ENCODE data around the gene FIP1L1. TPM values are rescaled to one million over a fixed set of nuclear protein-coding genes. Genes with fewer than 3 reads are reported as not detected.

Gene FIP1L1
- total RNA-seq, 1 experiment from 2014 or later = 68.0 TPM

DNA sequence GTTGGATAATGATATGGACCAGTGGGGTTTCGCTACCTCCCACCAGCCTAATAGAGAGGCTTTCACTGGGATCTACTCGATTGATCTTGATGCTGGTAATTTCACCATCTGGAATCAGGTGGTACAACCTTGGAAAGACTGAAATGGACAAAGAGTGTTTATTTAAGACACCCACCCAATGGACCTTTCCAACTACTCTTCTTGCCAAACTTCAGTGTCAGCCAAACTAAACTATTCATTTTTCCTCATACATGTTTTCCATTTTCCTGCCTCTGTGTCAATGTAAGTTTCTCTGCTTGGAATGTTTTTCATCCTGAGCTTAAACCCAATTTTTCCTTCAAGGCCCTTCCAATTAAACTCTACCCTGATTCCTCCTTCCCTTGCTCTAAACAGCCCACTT lies 121.3 kb downstream of the FIP1L1 start:
- H2AK5ac ChIP-seq (ENCODE audit: insufficient read length, low read length) = no peak overlapping the region
- H4K20me1 ChIP-seq (ENCODE audit: control insufficient read depth, insufficient read depth, insufficient read length) = no peaks in the 10 kb centered on the region
- no peak overlapping the region for H2BK5ac ChIP-seq (ENCODE audit: insufficient read length, low read length)
- H3K23me2 ChIP-seq (ENCODE audit: insufficient read length, low read depth, low read length, poor library complexity, severe bottlenecking) = no peaks in the 10 kb centered on the region
- H4K91ac ChIP-seq (ENCODE audit: insufficient read length, low read depth, low read length) = no peak overlapping the region
- DNase-seq = no peak
- no peaks in the 10 kb centered on the region for H3K79me2 ChIP-seq (ENCODE audit: insufficient read depth, low read length)
- WGBS (ENCODE audit: extremely low coverage, insufficient read length, low lambda C conversion rate) = no CpG with 5 or more reads among the region's 2 CpGs
- H3K27me3 ChIP-seq (ENCODE audit: insufficient read depth, low read length) = no peaks in the 10 kb centered on the region
- no peak overlapping the region for H3K4ac ChIP-seq (ENCODE audit: low read depth, low read length)
- H3K9me3 ChIP-seq (ENCODE audit: control insufficient read depth, low read depth, low read length) = no peaks in the 10 kb centered on the region
- TF ChIP-seq, protein P1, sequence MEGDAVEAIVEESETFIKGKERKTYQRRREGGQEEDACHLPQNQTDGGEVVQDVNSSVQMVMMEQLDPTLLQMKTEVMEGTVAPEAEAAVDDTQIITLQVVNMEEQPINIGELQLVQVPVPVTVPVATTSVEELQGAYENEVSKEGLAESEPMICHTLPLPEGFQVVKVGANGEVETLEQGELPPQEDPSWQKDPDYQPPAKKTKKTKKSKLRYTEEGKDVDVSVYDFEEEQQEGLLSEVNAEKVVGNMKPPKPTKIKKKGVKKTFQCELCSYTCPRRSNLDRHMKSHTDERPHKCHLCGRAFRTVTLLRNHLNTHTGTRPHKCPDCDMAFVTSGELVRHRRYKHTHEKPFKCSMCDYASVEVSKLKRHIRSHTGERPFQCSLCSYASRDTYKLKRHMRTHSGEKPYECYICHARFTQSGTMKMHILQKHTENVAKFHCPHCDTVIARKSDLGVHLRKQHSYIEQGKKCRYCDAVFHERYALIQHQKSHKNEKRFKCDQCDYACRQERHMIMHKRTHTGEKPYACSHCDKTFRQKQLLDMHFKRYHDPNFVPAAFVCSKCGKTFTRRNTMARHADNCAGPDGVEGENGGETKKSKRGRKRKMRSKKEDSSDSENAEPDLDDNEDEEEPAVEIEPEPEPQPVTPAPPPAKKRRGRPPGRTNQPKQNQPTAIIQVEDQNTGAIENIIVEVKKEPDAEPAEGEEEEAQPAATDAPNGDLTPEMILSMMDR (conservative IDR thresholded peaks at IDR 0.05) = no peak
- no peak overlapping the region for H3K23ac ChIP-seq (ENCODE audit: insufficient read length, low read depth, low read length)
- no peak overlapping the region for H2BK20ac ChIP-seq (ENCODE audit: low read depth, low read length, poor library complexity, severe bottlenecking)
- no peaks in the 10 kb centered on the region for H3K4me1 ChIP-seq (ENCODE audit: insufficient read depth, low read length)
- no peak overlapping the region for H3K9ac ChIP-seq (ENCODE audit: extremely low read depth, insufficient read length, low read length)
- no peaks in the 10 kb centered on the region for H3K9me3 Mint-ChIP-seq
- no peak overlapping the region for H2AFZ ChIP-seq (ENCODE audit: low read length)
- H3K79me1 ChIP-seq (ENCODE audit: insufficient read depth, low read depth, low read length, poor library complexity, severe bottlenecking) = no peaks in the 10 kb centered on the region
- no peak overlapping the region for H3K27ac ChIP-seq (ENCODE audit: insufficient read length, low read depth, low read length)
- no peak overlapping the region for H2BK12ac ChIP-seq (ENCODE audit: insufficient read length, low read depth, low read length)
- H3K4me3 Mint-ChIP-seq = no peak overlapping the region
- H2BK15ac ChIP-seq (ENCODE audit: low read depth, low read length) = no peak overlapping the region
- no peak overlapping the region for H3K4me2 ChIP-seq (ENCODE audit: insufficient read depth, insufficient read length, low read length)
- H3K4me1 Mint-ChIP-seq = peaks cover 15 to 22% of the 10 kb centered on the region in 2 experiments
- no peak overlapping the region for H3K27ac Mint-ChIP-seq
- no peak overlapping the region for H3K56ac ChIP-seq (ENCODE audit: insufficient read length, low read depth, low read length)
- no peaks in the 10 kb centered on the region; a peak in 1 of 7 replicates for H3K36me3 Mint-ChIP-seq (ENCODE audit: insufficient read depth in 1 of 3, low read depth in 3 of 3)
- no peak overlapping the region for H4K8ac ChIP-seq (replicated peaks; ENCODE audit: insufficient read length, low read depth, low read length)
- no peaks in the 10 kb centered on the region for H3K27me3 Mint-ChIP-seq (ENCODE audit: low read depth)
- no peak overlapping the region for H3T11ph ChIP-seq (ENCODE audit: low read length)
- H4K5ac ChIP-seq (ENCODE audit: insufficient read length, low read depth, low read length) = no peak overlapping the region
- H3K14ac ChIP-seq (ENCODE audit: insufficient read depth, low read length) = no peak overlapping the region
- no peak overlapping the region for H2BK120ac ChIP-seq (ENCODE audit: low read depth, low read length, poor library complexity, severe bottlenecking)
- no peak overlapping the region for H3K18ac ChIP-seq (ENCODE audit: insufficient read length, low read depth, low read length)

Data from H9 (cell line).